ENCODE data around the gene PIM1.

GRCh38 chr6:37125774-37126492 is 44.0 kb upstream of the PIM1 start:
- TF ChIP-seq, protein P1, sequence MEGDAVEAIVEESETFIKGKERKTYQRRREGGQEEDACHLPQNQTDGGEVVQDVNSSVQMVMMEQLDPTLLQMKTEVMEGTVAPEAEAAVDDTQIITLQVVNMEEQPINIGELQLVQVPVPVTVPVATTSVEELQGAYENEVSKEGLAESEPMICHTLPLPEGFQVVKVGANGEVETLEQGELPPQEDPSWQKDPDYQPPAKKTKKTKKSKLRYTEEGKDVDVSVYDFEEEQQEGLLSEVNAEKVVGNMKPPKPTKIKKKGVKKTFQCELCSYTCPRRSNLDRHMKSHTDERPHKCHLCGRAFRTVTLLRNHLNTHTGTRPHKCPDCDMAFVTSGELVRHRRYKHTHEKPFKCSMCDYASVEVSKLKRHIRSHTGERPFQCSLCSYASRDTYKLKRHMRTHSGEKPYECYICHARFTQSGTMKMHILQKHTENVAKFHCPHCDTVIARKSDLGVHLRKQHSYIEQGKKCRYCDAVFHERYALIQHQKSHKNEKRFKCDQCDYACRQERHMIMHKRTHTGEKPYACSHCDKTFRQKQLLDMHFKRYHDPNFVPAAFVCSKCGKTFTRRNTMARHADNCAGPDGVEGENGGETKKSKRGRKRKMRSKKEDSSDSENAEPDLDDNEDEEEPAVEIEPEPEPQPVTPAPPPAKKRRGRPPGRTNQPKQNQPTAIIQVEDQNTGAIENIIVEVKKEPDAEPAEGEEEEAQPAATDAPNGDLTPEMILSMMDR (IDR thresholded peaks at IDR 0.05; ENCODE audit: low read depth, low read length) = no peak
- TF ChIP-seq EZH2phosphoT487 (IDR thresholded peaks at IDR 0.05; ENCODE audit: low read depth) = no peak

All from OCI-LY3 (cell line).